KOPT-K1 (cell line): ENCODE measurements around the gene SLC34A1.
"Not testable (repeated sequence)": the region's sequence is repeated elsewhere in the genome, so short reads cannot be mapped to it uniquely, and the experiment has no call there.

Experiments
- H3K27ac ChIP-seq: fragments of 200-600 bp; sonication (generic); 2 replicates; pipeline ENCODE4 v1.5.1; 2016; ENCODE audit warnings: antibody characterized with exemption, mild to moderate bottlenecking, low read depth, low read length; ENCODE audit not compliant: poor library complexity, severe bottlenecking
- H3K36me3 ChIP-seq: fragments of 200-600 bp; sonication (generic); 2 replicates; pipeline ENCODE4 v1.5.1; 2017; ENCODE audit warnings: antibody characterized with exemption, mild to moderate bottlenecking, low read length, moderate library complexity; ENCODE audit not compliant: insufficient read depth
- H3K9me3 ChIP-seq: fragments of 200-600 bp; sonication (generic); 2 replicates; pipeline ENCODE4 v1.5.1; 2017; ENCODE audit warnings: antibody characterized with exemption, low read length, mild to moderate bottlenecking; ENCODE audit not compliant: insufficient read depth, poor library complexity, severe bottlenecking

Gene SLC34A1

GRCh38 chr5:177384134-177384533 is at the start of gene SLC34A1:
TSS of gene SLC34A1 (plus strand) at chr5:177384434. CDS start at chr5:177385742, 1,308 bp downstream.
- Histone ChIP-seq H3K36me3 (no peaks in the 10 kb centered on the region), H3K9me3 (no peaks in the 10 kb centered on the region), H3K27ac (no peak within 1 kb of the TSS)

- H3K9me3 ChIP-seq, result no peaks in the 10 kb centered on the region
- H3K27ac ChIP-seq, result no peak overlapping the region
- H3K36me3 ChIP-seq, result peaks cover 100% of the 10 kb centered on the region
Observed at GRCh38 chr5:177334781-177335700, 49.2 kb upstream of the SLC34A1 start.

GRCh38 chr5:177335701-177336065 is 48.6 kb upstream of the SLC34A1 start:
- H3K9me3 ChIP-seq, result no peaks in the 10 kb centered on the region
- peaks cover 98% of the 10 kb centered on the region for H3K36me3 ChIP-seq
- H3K27ac ChIP-seq, result no peak overlapping the region

- peaks cover 96% of the 10 kb centered on the region for H3K36me3 ChIP-seq
- no peaks in the 10 kb centered on the region for H3K9me3 ChIP-seq
- no peak overlapping the region for H3K27ac ChIP-seq
Observed at GRCh38 chr5:177336112-177336511, 48.1 kb upstream of the SLC34A1 start.

- Histone ChIP-seq H3K27ac (no peak overlapping the region), H3K36me3 (peaks cover 96% of the 10 kb centered on the region)
Observed at GRCh38 chr5:177336603-177337494, 47.4 kb upstream of the SLC34A1 start.

GRCh38 chr5:177338251-177339106 is 45.8 kb upstream of the SLC34A1 start:
- Histone ChIP-seq H3K27ac (no peak overlapping the region), H3K36me3 (peaks cover 93% of the 10 kb centered on the region), H3K9me3 (no peaks in the 10 kb centered on the region)

More at GRCh38 chr5:177336603-177337494, 47.4 kb upstream of the SLC34A1 start:
- no peaks in the 10 kb centered on the region for H3K9me3 ChIP-seq

GRCh38 chr5:177339107-177339638 is 45.1 kb upstream of the SLC34A1 start:
- no peak overlapping the region for H3K27ac ChIP-seq
- H3K36me3 ChIP-seq, result peaks cover 93% of the 10 kb centered on the region

GRCh38 chr5:177343000-177343399 is 41.2 kb upstream of the SLC34A1 start:
- H3K9me3 ChIP-seq, H3K27ac ChIP-seq: not testable (repeated sequence)
- peaks cover 89% of the 10 kb centered on the region for H3K36me3 ChIP-seq

More at GRCh38 chr5:177339107-177339638, 45.1 kb upstream of the SLC34A1 start:
- H3K9me3 ChIP-seq, result no peaks in the 10 kb centered on the region

- no peak overlapping the region for H3K27ac ChIP-seq
- H3K9me3 ChIP-seq, result no peaks in the 10 kb centered on the region
- peaks cover 84% of the 10 kb centered on the region for H3K36me3 ChIP-seq
Observed at GRCh38 chr5:177343777-177344176, 40.5 kb upstream of the SLC34A1 start.

GRCh38 chr5:177344891-177345290 is 39.3 kb upstream of the SLC34A1 start:
- Histone ChIP-seq H3K27ac (no peak overlapping the region), H3K36me3 (peaks cover 84% of the 10 kb centered on the region)

GRCh38 chr5:177346820-177347219 is 37.4 kb upstream of the SLC34A1 start:
- Histone ChIP-seq H3K36me3 (peaks cover 72% of the 10 kb centered on the region), H3K9me3 (no peaks in the 10 kb centered on the region), H3K27ac (no peak overlapping the region)

More at GRCh38 chr5:177344891-177345290, 39.3 kb upstream of the SLC34A1 start:
- no peaks in the 10 kb centered on the region for H3K9me3 ChIP-seq

- Histone ChIP-seq H3K27ac (no peak overlapping the region), H3K36me3 (peaks cover 64% of the 10 kb centered on the region), H3K9me3 (no peaks in the 10 kb centered on the region)
Observed at GRCh38 chr5:177347699-177348098, 36.5 kb upstream of the SLC34A1 start.

GRCh38 chr5:177349362-177349647 is 34.9 kb upstream of the SLC34A1 start:
- Histone ChIP-seq H3K36me3 (peaks cover 51% of the 10 kb centered on the region), H3K27ac (no peak overlapping the region), H3K9me3 (no peaks in the 10 kb centered on the region)

- peaks cover 46% of the 10 kb centered on the region for H3K36me3 ChIP-seq
- no peaks in the 10 kb centered on the region for H3K9me3 ChIP-seq
- no peak overlapping the region for H3K27ac ChIP-seq
Observed at GRCh38 chr5:177349762-177350161, 34.5 kb upstream of the SLC34A1 start.
